Caco-2 (cell line): ENCODE measurements around the gene ABCA7. TPM values are rescaled to one million over a fixed set of nuclear protein-coding genes. Genes with fewer than 3 reads are reported as not detected.
A peak's percentile ranks its signal among the peaks of the same experiment; 100 is the strongest.

Experiments used
- BruUV-seq: library from RNA; stranded (reverse); fragments of 400-500 nt; replicated peaks from 2 replicates; lab custom pipeline; 2021; lab: Mats Ljungman, UMichigan
- CTCF ChIA-PET: fragments of 300-600 bp; sonication (Branson Sonifier 250); formaldehyde crosslinking; loops from one replicate; lab custom pipeline; 2022; ENCODE audit warnings: antibody characterized with exemption; lab: Charles Lee
- POLR2A ChIA-PET: fragments of 300-600 bp; sonication (Branson Sonifier 250); formaldehyde crosslinking; loops from one replicate; lab custom pipeline; 2022; ENCODE audit warnings: antibody characterized with exemption; lab: Charles Lee
- DNase-seq, 2 experiments: peaks; one replicate each; pipeline versions ENCODE4 v3.0.0 to v3.0.0-alpha.2; 2020 to 2022
- H3K27me3 ChIP-seq: replicated peaks from 2 replicates; pipeline ENCODE4 v1.6.0; 2011; ENCODE audit warnings: low read length; ENCODE audit not compliant: control insufficient read depth, insufficient read depth
- H3K36me3 ChIP-seq: 2 replicates; pipeline ENCODE4 v1.5.1; 2011; ENCODE audit warnings: low read length; ENCODE audit not compliant: control insufficient read depth, insufficient read depth
- H3K4me1 ChIP-seq: fragments of 250-450 bp; sonication (Bioruptor Pico); 2 replicates; pipeline ENCODE4 v1.5.1; 2020; ENCODE audit warnings: mild to moderate bottlenecking
- H3K4me3 ChIP-seq: 2 replicates; pipeline ENCODE4 v1.5.1; 2011; ENCODE audit warnings: low read depth, mild to moderate bottlenecking, control low read depth, low read length
- H3K9me3 ChIP-seq: fragments of 250-450 bp; sonication (Bioruptor Pico); 2 replicates; pipeline ENCODE4 v1.5.1; 2020; ENCODE audit warnings: mild to moderate bottlenecking, moderate library complexity
- H3K27ac Mint-ChIP-seq: one replicate; pipeline ENCODE4 v1.8.0; 2022; ENCODE audit warnings: mixed read lengths; ENCODE audit not compliant: unreplicated experiment
- H3K27me3 Mint-ChIP-seq: one replicate; pipeline ENCODE4 v1.8.0; 2022; ENCODE audit warnings: mixed read lengths; ENCODE audit not compliant: insufficient read depth, unreplicated experiment
- H3K36me3 Mint-ChIP-seq: one replicate; pipeline ENCODE4 v1.8.0; 2022; ENCODE audit warnings: mild to moderate bottlenecking, mixed read lengths; ENCODE audit not compliant: insufficient read depth, unreplicated experiment
- H3K4me1 Mint-ChIP-seq: one replicate; pipeline ENCODE4 v1.8.0; 2022; ENCODE audit warnings: low read depth, mixed read lengths; ENCODE audit not compliant: unreplicated experiment
- H3K4me3 Mint-ChIP-seq: one replicate; pipeline ENCODE4 v1.8.0; 2022; ENCODE audit warnings: mild to moderate bottlenecking, moderate library complexity, mixed read lengths; ENCODE audit not compliant: unreplicated experiment
- H3K9me3 Mint-ChIP-seq: one replicate; pipeline ENCODE4 v1.8.0; 2022; ENCODE audit warnings: mixed read lengths; ENCODE audit not compliant: unreplicated experiment
- CTCF ChIP-seq, 2 experiments: fragments of 200-600 bp in 1 of 2; IDR thresholded peaks; 1 replicate in 1 of 2; 2 replicates in 1 of 2; pipeline versions ENCODE4 v1.5.1 to v1.8.0; 2011 to 2022; ENCODE audit warnings: antibody characterized with exemption in 1 of 2, control low read depth in 1 of 2, inconsistent platforms in 1 of 2, low read depth in 1 of 2, low read length in 1 of 2, mild to moderate bottlenecking in 1 of 2, moderate library complexity in 1 of 2; ENCODE audit not compliant: insufficient read depth in 1 of 2, severe bottlenecking in 1 of 2, unreplicated experiment in 1 of 2
- intact Hi-C: fragments of 100-400 bp; cut with micrococcal nuclease; formaldehyde crosslinking; loops from one replicate; pipeline ENCODE4 v1.10.0; 2022; ENCODE audit not compliant: unreplicated experiment
- total RNA-seq: library from RNA; stranded (reverse); gene quantifications from 2 replicates; pipeline ENCODE4 v1.2.3, GENCODE V29; 2022

Gene ABCA7
- total RNA-seq, 1 experiment from 2014 or later, result 45.9 TPM

GRCh38 chr19:1061987-1062386 is 22.1 kb downstream of the ABCA7 start:
- ChIA-PET POLR2A (no interaction called here), CTCF (interaction anchor here (0.5 kb wide), 1 partner anchor 60 kb away, joined by 3 read pairs; no protein-coding TSS in a partner anchor)
- Mint-ChIP-seq H3K9me3 (no peaks in the 10 kb centered on the region), H3K27ac (no peak overlapping the region), H3K36me3 (peaks cover 43% of the 10 kb centered on the region), H3K4me3 (no peak overlapping the region), H3K27me3 (no peaks in the 10 kb centered on the region), H3K4me1 (no peaks in the 10 kb centered on the region)
- Histone ChIP-seq H3K9me3 (no peaks in the 10 kb centered on the region), H3K4me3 (no peak overlapping the region), H3K4me1 (peaks cover 11% of the 10 kb centered on the region), H3K36me3 (no peaks in the 10 kb centered on the region), H3K27me3 (no peaks in the 10 kb centered on the region)
- intact Hi-C loops, result no loop called here
- TF ChIP-seq CTCF (IDR thresholded peaks at IDR 0.05; ENCODE audit: insufficient read depth in 1 of 2, low read depth in 1 of 2, low read length in 1 of 2, severe bottlenecking in 1 of 2, unreplicated experiment in 1 of 2), result no peak
- no peak for DNase-seq
- BruUV-seq, result no TSS peak

GRCh38 chr19:1062387-1063029 is 22.6 kb downstream of the ABCA7 start:
- no TSS peak for BruUV-seq
- ChIA-PET CTCF (interaction anchor here (0.5 kb wide), 1 partner anchor 61 kb away, joined by 3 read pairs; no protein-coding TSS in a partner anchor), POLR2A (no interaction called here)
- peaks cover 15% of the 10 kb centered on the region for H3K4me1 ChIP-seq
- Mint-ChIP-seq H3K27ac (no peak overlapping the region), H3K4me3 (no peak overlapping the region), H3K4me1 (no peaks in the 10 kb centered on the region), H3K36me3 (peaks cover 43% of the 10 kb centered on the region), H3K27me3 (no peaks in the 10 kb centered on the region), H3K9me3 (no peaks in the 10 kb centered on the region)
- H3K27me3 ChIP-seq, result no peaks in the 10 kb centered on the region
- H3K36me3 ChIP-seq, result no peaks in the 10 kb centered on the region
- no peak for DNase-seq
- no peaks in the 10 kb centered on the region for H3K9me3 ChIP-seq
- no peak for TF ChIP-seq CTCF (IDR thresholded peaks at IDR 0.05; ENCODE audit: insufficient read depth in 1 of 2, low read depth in 1 of 2, low read length in 1 of 2, severe bottlenecking in 1 of 2, unreplicated experiment in 1 of 2)
- intact Hi-C loops, result no loop called here
- H3K4me3 ChIP-seq, result no peak overlapping the region

- Histone ChIP-seq H3K9me3 (no peaks in the 10 kb centered on the region), H3K27me3 (no peaks in the 10 kb centered on the region), H3K36me3 (no peaks in the 10 kb centered on the region), H3K4me3 (no peak overlapping the region), H3K4me1 (peaks cover 15% of the 10 kb centered on the region)
- peak; percentile 72 to 75 for DNase-seq
- no peak for TF ChIP-seq CTCF (IDR thresholded peaks at IDR 0.05; ENCODE audit: insufficient read depth in 1 of 2, low read depth in 1 of 2, low read length in 1 of 2, severe bottlenecking in 1 of 2, unreplicated experiment in 1 of 2)
- H3K4me3 Mint-ChIP-seq, result peak overlapping the region; percentile 84
- BruUV-seq, result no TSS peak
- no peaks in the 10 kb centered on the region for H3K4me1 Mint-ChIP-seq
- H3K27ac Mint-ChIP-seq, result peak overlapping the region; percentile 59
- H3K27me3 Mint-ChIP-seq, result no peaks in the 10 kb centered on the region
- peaks cover 43% of the 10 kb centered on the region for H3K36me3 Mint-ChIP-seq
- ChIA-PET POLR2A (no interaction called here), CTCF (interaction anchor here (1.8 kb wide), 1 partner anchor 35 kb away, joined by 9 read pairs; no protein-coding TSS in a partner anchor)
- intact Hi-C loops, result no loop called here
- no peaks in the 10 kb centered on the region for H3K9me3 Mint-ChIP-seq
Measured at GRCh38 chr19:1063030-1063908, 23.4 kb downstream of the ABCA7 start.
